PFSK-1 (cell line): ENCODE measurements around the gene POMT1.

Experiments
- FOXP2 ChIP-seq: optimal IDR thresholded peaks from 2 replicates; pipeline ENCODE3; 2011; ENCODE audit warnings: borderline replicate concordance, control low read depth, inconsistent platforms; ENCODE audit not compliant: insufficient read depth; ENCODE audit errors: extremely low read length, extremely low read depth
- POLR2AphosphoS5 ChIP-seq: IDR thresholded peaks from 2 replicates; pipeline ENCODE4 v1.6.1; 2012; ENCODE audit warnings: low read depth, mild to moderate bottlenecking, control low read depth, low read length, moderate library complexity
- REST ChIP-seq, 2 experiments: IDR thresholded peaks; 2 replicates each; pipeline versions ENCODE4 v1.6.1 to v1.8.0; 2011 to 2012; ENCODE audit warnings: low read depth in 2 of 2, low read length in 2 of 2, control low read depth in 1 of 2, inconsistent platforms in 1 of 2, mild to moderate bottlenecking in 1 of 2, moderate library complexity in 1 of 2; ENCODE audit not compliant: insufficient read depth in 1 of 2
- SIN3A ChIP-seq: IDR thresholded peaks from 2 replicates; pipeline ENCODE4 v1.6.1; 2012; ENCODE audit warnings: mild to moderate bottlenecking, low read length, moderate library complexity, borderline replicate concordance; ENCODE audit not compliant: insufficient read depth
- TAF1 ChIP-seq: IDR thresholded peaks from 2 replicates; pipeline ENCODE4 v1.6.1; 2012; ENCODE audit warnings: low read length, control low read depth, borderline replicate concordance; ENCODE audit not compliant: insufficient read depth

POMT1 gene

GRCh38 chr9:131473891-131474290 is 28.8 kb upstream of the POMT1 start:
- no peak for TF ChIP-seq FOXP2
- no peak for TF ChIP-seq REST (IDR thresholded peaks at IDR 0.05; ENCODE audit: insufficient read depth in 1 of 2, low read depth in 2 of 2, low read length in 2 of 2)
- no peak for TF ChIP-seq POLR2AphosphoS5
- no peak for TF ChIP-seq TAF1
- TF ChIP-seq SIN3A: no peak

- TF ChIP-seq FOXP2 (no peak), TAF1 (no peak), SIN3A (no peak), POLR2AphosphoS5 (no peak), REST (IDR thresholded peaks at IDR 0.05; ENCODE audit: insufficient read depth in 1 of 2, low read depth in 2 of 2, low read length in 2 of 2) (no peak)
Observed at GRCh38 chr9:131474711-131475110, 28.0 kb upstream of the POMT1 start.

GRCh38 chr9:131475111-131475955 is 27.4 kb upstream of the POMT1 start:
- no peak for TF ChIP-seq TAF1

GRCh38 chr9:131475956-131476776 is 26.6 kb upstream of the POMT1 start:
- TF ChIP-seq TAF1 (no peak), FOXP2 (no peak), SIN3A (no peak), POLR2AphosphoS5 (no peak), REST (IDR thresholded peaks at IDR 0.05; ENCODE audit: insufficient read depth in 1 of 2, low read depth in 2 of 2, low read length in 2 of 2) (no peak)

- TF ChIP-seq SIN3A: no peak
- no peak for TF ChIP-seq FOXP2
- TF ChIP-seq REST (IDR thresholded peaks at IDR 0.05; ENCODE audit: insufficient read depth in 1 of 2, low read depth in 2 of 2, low read length in 2 of 2): no peak
- TF ChIP-seq POLR2AphosphoS5: no peak
- no peak for TF ChIP-seq TAF1
Observed at GRCh38 chr9:131476777-131477345, 25.9 kb upstream of the POMT1 start.
